Measurements from ENCODE around the gene JARID2. TPM values are rescaled to one million over a fixed set of nuclear protein-coding genes. Genes with fewer than 3 reads are reported as not detected.
A peak's percentile ranks its signal among the peaks of the same experiment; 100 is the strongest.

The JARID2 gene
- total RNA-seq, 1 experiment from 2014 or later, result 23.6 TPM

- Histone ChIP-seq H4K20me1 (ENCODE audit: insufficient read depth) (no peaks in the 10 kb centered on the region), H3K9me2 (ENCODE audit: insufficient read depth) (no peaks in the 10 kb centered on the region), H3K79me2 (ENCODE audit: insufficient read depth, low read length) (peaks cover 66% of the 10 kb centered on the region), H3K4me2 (ENCODE audit: low read length) (0 out of 2 replicates have a peak overlapping the region, but pooled peaks have one; percentile 4), H3K36me3 (ENCODE audit: control insufficient read depth in 1 of 2, insufficient read depth in 2 of 2, low read length in 2 of 2) (no peaks in the 10 kb centered on the region), H3K4me3 (replicated peaks in 1 of 2; ENCODE audit: low read depth in 1 of 2, low read length in 2 of 2) (no peak overlapping the region), H3K9me3 (ENCODE audit: control insufficient read depth in 1 of 2, insufficient read depth in 1 of 2, low read depth in 1 of 2, low read length in 2 of 2) (no peaks in the 10 kb centered on the region), H2AFZ (ENCODE audit: low read depth, low read length, poor library complexity, severe bottlenecking) (no peak overlapping the region), H3K27ac (ENCODE audit: low read depth, low read length) (no peak overlapping the region), H3K4me1 (ENCODE audit: control insufficient read depth in 1 of 2, insufficient read depth in 2 of 2, low read length in 2 of 2) (peaks cover 6 to 41% of the 10 kb centered on the region in 2 experiments; a peak in 3 of 4 replicates), H3K27me3 (ENCODE audit: insufficient read depth, low read length) (no peaks in the 10 kb centered on the region), H3K9ac (ENCODE audit: low read length) (no peak overlapping the region)
- no peak for ATAC-seq
- CTCF ChIA-PET, result no interaction called here
- BruUV-seq (replicated peaks), result no TSS peak
- POLR2A ChIA-PET, result no interaction called here
- DNase-seq (ENCODE audit: low read depth, low spot score), result no peak
- RAD21 ChIA-PET (ENCODE audit: low non-redundant PET in 1 of 2, low total read pairs in 2 of 2, uncharacterized antibody in 2 of 2, unreplicated experiment in 2 of 2), result no interaction called here
- TF ChIP-seq EGR1 (IDR thresholded peaks at IDR 0.05; ENCODE audit: low read depth) (no peak), CTCF (IDR thresholded peaks at IDR 0.05 in 2 of 3, conservative IDR thresholded peaks at IDR 0.05 in 1 of 3; ENCODE audit: borderline replicate concordance in 1 of 3, insufficient read depth in 1 of 3, low read depth in 2 of 3, low read length in 2 of 3) (no peak), SRF (IDR thresholded peaks at IDR 0.05; ENCODE audit: low read depth) (no peak), POLR2AphosphoS5 (IDR thresholded peaks at IDR 0.05; ENCODE audit: low read depth, low read length) (no peak), JUND (IDR thresholded peaks at IDR 0.05) (no peak), ZFX (IDR thresholded peaks at IDR 0.05) (no peak), EZH2 (IDR thresholded peaks at IDR 0.05) (no peak), ATF3 (IDR thresholded peaks at IDR 0.05) (no peak), SIN3A (IDR thresholded peaks at IDR 0.05; ENCODE audit: low read depth) (no peak), SP1 (IDR thresholded peaks at IDR 0.05; ENCODE audit: low read depth) (no peak), CBX3 (IDR thresholded peaks at IDR 0.05; ENCODE audit: low read depth) (no peak), FOSL1 (IDR thresholded peaks at IDR 0.05; ENCODE audit: low read depth) (no peak), RAD21 (IDR thresholded peaks at IDR 0.05; ENCODE audit: low read depth) (no peak), TCF7L2 (IDR thresholded peaks at IDR 0.05; ENCODE audit: borderline replicate concordance, extremely low read depth, insufficient read depth, insufficient read length) (no peak), CEBPB (IDR thresholded peaks at IDR 0.05; ENCODE audit: low read depth) (no peak), MAX (IDR thresholded peaks at IDR 0.05) (no peak)
- intact Hi-C loops (cut with micrococcal nuclease), result no loop called here
These were observed 62.8 kb downstream of the JARID2 start for GRCh38 chr6:15308435-15309213.
